Kidney tubule cell (primary cell): ENCODE data around the gene BCL7C.
"Not testable (repeated sequence)": the region's sequence is repeated elsewhere in the genome, so short reads cannot be mapped to it uniquely, and the experiment has no call there.

Experiments
- DNase-seq: peaks from one replicate; pipeline ENCODE4 v3.0.0-alpha.2; 2018; ENCODE audit warnings: low spot score

The BCL7C gene

GRCh38 chr16:30894540-30895368, 877 bp upstream of the BCL7C start:
- no peak for DNase-seq

GRCh38 chr16:30893417-30893743, 497 bp downstream of the BCL7C start:
- DNase-seq: no peak

GRCh38 chr16:30892670-30893416, 1.0 kb downstream of the BCL7C start:
- DNase-seq: no peak

- not testable (repeated sequence) for DNase-seq
Observed at GRCh38 chr16:30891043-30891823, 2.6 kb downstream of the BCL7C start.

- DNase-seq: peak; percentile 78
Observed at GRCh38 chr16:30889721-30890120, 4.2 kb downstream of the BCL7C start.

- DNase-seq: no peak
Observed at GRCh38 chr16:30888856-30889499, 4.9 kb downstream of the BCL7C start.

- no peak for DNase-seq
Observed at GRCh38 chr16:30887927-30888326, 6.0 kb downstream of the BCL7C start.

GRCh38 chr16:30886145-30886544, 7.7 kb downstream of the BCL7C start:
- DNase-seq: no peak

GRCh38 chr16:30885196-30885595, 8.7 kb downstream of the BCL7C start:
- no peak for DNase-seq

GRCh38 chr16:30884760-30885159, 9.1 kb downstream of the BCL7C start:
- no peak for DNase-seq

GRCh38 chr16:30882429-30883310, 11.2 kb downstream of the BCL7C start:
- DNase-seq: no peak

- DNase-seq: no peak
Observed at GRCh38 chr16:30876867-30877266, 17.0 kb downstream of the BCL7C start.

GRCh38 chr16:30875871-30876801, 17.7 kb downstream of the BCL7C start:
- peak; percentile 31 for DNase-seq

- DNase-seq: peak; percentile 92
Observed at GRCh38 chr16:30874821-30875717, 18.8 kb downstream of the BCL7C start.

- DNase-seq: peak; percentile 15
Observed at GRCh38 chr16:30874244-30874820, 19.5 kb downstream of the BCL7C start.

- no peak for DNase-seq
Observed at GRCh38 chr16:30870904-30871303, 23.0 kb downstream of the BCL7C start.

GRCh38 chr16:30867747-30868146, 26.1 kb downstream of the BCL7C start:
- no peak for DNase-seq

- DNase-seq: no peak
Observed at GRCh38 chr16:30866031-30866430, 27.8 kb downstream of the BCL7C start.

- DNase-seq: not testable (repeated sequence)
Observed at GRCh38 chr16:30863178-30863577, 30.7 kb downstream of the BCL7C start.
